CD4-positive, alpha-beta T cell treated with Interleukin-21 for 1 hour (primary cell): ENCODE results near the gene SLC24A3.

ENCODE experiments used
- DNase-seq: peaks from one replicate; pipeline ENCODE4 v3.0.0-alpha.2; 2020

SLC24A3 gene

GRCh38 chr20:19310541-19310940, 98.1 kb downstream of the SLC24A3 start:
- DNase-seq: no peak

DNA sequence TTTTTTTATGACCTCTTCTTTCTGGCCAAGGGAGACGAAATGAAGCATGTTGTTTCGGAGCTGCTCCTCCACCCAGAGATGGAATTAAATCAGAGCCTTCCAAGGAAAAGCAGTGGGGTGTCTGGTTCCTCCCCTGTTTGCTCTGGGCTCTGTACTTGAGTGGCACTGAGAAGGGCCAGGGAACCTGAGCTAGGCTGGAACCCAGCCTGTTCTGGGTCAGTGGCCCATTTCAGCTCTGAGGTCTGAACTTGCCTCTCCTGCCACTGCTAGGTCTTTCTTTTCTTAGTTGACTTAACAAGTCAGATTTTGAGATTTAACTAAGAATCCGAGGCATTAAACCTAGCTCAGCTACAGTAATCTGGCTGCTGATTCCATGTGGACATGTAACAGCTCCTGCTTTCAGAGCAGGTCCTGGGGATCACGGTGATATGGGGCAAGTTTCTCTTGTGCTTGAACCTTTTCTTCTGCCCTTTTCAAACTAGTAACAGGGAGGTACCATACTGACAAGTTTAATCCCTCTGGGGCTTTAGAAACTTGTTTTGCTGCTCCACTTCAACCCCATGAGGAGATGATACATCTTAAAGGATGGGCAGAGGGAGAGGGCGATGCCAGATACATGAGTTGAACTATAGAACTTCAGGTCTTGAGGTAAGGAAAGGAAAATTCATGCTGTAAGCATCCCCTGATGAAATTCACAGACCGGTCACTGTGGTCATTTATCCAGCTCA, 101.1 kb downstream of the SLC24A3 start:
- DNase-seq: no peak

- no peak for DNase-seq
Observed at GRCh38 chr20:19314621-19315020, 102.2 kb downstream of the SLC24A3 start.

DNA sequence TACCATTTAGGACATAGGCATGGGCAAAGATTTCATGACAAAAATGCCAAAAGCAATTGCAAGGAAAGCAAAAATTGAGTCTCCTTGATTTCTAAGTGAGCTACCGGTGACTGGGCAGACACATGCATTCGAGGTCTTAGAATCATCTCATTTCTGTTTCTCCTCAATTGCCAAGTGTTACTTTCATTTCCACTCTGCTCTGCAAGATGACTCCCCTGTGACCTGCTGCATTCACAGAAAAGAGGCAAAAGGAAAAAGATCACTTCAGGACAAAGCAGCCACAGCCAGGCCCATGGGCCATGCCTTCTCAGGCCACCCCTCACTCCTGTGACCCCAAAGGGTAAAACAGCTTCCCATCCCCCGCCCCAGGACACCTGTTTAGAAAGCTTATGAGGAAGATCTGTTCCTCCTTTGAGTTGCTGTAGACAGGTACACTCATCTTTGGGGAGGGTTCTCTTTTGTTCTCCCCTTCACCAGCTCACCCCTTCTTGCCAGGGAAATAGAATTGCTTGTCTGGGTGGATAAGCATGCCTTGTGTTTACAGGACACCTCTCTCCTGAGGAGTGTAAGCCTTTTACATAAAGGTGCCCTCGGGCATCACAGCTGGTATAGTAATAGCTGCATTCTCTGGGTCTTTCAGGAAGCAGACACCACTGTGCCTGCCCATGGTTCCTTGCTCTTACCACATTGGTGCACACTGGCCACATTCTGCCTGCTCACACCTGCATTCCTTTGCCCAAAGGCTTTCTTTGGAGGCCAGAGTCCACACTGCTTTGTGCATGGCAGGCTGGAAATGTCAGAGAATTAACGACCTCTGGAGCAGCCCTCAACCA, 105.0 kb downstream of the SLC24A3 start:
- no peak for DNase-seq

DNA sequence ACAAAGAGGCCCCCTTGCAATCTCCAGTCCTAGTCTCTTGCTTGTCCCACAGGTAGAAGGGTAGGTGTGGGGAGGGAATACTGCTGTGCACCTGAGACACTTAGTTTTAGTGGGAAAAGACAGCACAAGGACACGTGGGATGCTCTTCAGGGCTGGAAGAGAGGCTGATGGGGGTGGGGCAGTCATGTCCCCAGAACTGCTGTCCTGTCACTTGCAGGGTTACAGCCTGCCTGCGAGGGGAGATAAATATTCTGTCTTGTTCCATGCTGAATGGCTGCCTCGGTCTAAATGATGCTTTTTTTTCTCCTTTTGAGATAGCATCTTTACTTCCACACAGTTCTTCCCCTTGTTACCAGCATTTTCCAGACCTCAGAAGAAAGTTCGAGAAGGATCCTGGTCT, 106.2 kb downstream of the SLC24A3 start:
- DNase-seq: no peak

DNA sequence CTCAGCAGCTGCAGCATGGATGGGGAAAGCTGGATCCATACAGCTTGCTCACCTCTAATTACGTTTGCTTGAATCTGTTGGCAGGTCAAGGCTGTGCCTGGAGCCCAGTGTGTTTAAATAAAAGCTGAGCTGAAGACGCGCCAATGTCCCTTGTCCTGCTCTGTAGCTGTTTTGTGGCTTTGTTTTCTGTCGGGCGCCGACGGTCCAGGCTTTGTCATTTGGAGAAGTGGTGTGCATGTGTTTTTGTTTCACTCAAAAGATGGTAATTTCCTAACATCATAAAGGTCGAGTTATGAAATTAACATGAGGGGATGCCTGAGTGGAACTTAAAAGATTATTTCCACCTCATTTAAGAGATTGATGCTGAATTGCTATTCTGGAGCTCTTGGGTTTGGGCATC, 107.6 kb downstream of the SLC24A3 start:
- DNase-seq: no peak

GRCh38 chr20:19321176-19321575, 108.7 kb downstream of the SLC24A3 start:
- DNase-seq: no peak

DNA sequence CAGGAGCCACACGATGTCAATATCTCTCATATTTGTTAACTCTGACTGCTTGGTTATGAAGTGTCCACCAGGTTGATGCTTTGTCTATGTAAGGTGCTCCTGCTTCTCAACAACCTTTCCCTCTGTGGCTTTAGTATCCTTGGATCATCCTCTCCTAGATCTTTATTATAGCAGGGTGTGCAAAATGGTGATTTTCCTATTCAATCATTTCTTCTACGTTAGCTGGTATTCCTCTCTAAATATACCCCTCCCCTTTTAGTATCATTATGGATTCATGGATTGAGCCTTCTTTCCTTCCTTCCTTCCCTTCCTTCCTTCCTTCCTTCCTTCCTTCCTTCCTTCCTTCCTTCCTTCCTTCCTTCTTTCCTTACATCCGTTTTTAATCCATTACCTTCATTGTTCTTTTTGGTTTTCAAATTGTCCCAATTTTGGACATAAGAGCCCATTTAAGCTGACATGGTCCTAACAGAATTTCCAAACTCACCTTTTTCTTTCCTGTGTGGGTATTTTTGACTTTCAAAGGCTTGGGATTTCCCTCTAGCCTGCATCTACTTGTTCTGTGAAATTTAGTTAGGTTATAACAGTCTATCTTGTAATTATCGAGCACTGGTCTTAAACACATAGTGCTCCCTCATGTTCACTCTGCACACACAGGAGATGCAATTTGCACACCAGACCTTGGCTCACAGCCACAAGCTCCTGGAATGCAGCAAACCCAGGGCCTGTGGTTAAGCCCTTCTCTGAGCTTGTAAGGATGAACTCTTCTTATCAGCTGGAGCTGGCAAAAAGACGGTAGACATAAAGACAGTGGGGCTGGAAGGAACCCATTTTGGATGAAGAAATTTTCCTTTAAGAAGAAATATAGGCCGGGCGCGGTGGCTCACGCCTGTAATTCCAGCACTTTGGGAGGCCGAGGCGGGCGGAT, 109.9 kb downstream of the SLC24A3 start:
- no peak for DNase-seq

DNA sequence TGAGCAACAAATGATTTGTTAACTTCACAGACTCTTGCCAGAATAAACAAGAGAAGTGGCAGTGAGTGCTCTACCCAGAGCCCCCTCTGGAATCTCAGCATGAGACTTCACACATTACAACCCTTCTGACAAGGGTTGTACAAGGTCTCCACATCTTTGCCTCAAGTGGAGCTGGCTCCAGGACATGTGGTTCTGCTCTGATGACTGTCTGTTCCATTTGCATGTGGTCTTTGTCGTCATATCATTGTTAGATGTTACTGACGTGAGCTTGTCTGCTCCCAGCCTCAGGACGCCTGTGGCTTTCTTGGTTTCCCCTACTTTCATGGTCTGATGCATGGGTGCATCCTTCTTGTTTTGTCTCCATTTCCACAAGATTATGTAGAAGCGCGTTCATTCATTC, 115.0 kb downstream of the SLC24A3 start:
- no peak for DNase-seq

DNA sequence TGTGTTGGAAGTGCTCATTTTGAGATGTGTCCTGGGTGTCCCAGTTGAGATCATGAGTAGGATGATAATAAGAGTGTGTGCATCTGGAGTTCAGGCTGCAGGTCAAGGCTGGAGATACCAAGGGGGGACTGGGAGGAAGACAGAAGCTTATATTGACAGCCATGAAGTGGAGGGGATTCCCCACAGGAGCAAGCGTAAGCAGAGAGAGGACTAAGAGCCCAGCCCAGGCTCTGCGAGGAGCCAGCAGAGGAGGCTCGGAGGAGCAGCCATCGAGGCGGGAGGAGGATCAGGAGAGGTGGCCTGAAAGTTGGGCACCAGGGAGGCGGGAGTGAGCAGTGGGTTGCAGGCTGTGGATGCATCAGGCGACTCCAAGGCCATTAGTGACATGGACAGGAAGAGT, 116.2 kb downstream of the SLC24A3 start:
- no peak for DNase-seq

DNA sequence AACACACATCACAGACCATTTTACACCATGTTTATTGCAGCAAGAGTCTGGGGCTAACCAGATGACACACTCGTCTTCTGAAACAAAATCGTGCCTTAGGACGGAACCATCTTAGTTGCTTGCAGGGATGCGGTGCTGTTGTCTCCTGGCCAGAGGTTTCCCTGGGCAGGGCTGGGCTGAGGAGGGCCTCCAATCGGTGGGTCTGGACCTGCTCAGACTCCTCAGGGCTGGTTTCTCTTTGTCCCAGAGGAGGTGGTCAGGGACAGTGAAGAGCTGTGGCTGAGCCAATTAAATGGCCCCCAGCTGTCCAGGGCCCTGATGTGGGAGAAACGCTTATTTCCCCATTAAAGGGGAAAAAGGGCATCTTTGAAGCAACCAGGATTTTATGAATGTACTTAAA, 117.6 kb downstream of the SLC24A3 start:
- DNase-seq: no peak

DNA sequence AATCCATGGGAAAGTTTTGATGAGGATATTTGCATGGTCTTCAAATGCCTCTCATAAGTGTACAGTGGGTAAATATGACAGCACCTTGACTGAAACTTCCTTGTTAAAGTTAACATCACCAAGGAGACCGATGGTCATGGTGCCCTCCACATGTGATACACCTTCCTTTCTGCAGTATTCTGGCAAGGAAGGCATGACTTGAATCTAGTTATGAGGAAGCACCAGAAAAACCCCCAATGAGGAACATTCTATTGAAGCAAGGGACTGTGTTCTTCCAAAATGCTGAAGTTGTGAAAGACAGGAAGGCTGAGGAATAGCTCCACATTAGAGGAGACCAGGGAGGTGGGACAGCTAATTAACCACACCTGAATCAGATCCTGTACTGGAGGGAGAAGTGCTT, 118.3 kb downstream of the SLC24A3 start:
- no peak for DNase-seq

DNA sequence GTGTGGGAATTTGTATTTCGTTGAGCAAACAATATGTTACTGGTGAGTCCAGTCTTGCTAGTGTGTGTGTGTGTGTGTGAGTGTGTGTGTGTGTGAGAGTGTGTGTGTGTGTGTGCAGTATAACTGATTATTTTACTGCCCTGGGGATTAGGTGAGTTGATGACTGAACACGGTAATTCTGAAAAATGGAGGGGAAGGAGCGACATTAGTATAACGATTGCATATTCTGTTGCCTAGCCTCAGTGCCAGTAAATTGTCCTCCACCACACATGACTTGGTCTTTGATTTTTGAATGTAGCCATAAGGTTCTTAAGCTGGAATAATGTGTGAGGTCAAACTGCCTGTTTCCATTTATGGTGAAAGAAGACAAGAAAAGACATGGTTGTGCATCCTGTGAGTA, 121.1 kb downstream of the SLC24A3 start:
- no peak for DNase-seq

- DNase-seq: no peak
Observed at GRCh38 chr20:19335341-19335740, 122.9 kb downstream of the SLC24A3 start.

DNA sequence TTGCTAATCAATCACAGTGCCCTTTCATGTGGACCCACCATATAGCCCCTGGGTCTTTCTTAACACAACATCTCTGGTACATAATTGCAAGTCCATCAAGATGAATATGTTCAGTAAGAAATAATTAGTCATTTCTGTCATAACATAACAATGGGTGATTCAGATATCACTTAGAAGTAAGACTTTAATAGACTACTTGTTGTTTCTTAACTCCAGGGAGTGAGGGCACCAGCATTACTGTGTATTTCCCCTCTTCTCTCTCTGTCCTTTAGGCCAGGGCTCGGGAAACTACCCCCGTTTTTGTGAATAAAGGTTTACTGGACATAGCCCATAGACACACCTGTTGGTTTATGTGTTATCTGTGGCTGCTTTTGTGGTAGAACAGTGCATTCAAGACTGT, 123.5 kb downstream of the SLC24A3 start:
- DNase-seq: no peak

- no peak for DNase-seq
Observed at GRCh38 chr20:19336631-19337030, 124.2 kb downstream of the SLC24A3 start.

DNA sequence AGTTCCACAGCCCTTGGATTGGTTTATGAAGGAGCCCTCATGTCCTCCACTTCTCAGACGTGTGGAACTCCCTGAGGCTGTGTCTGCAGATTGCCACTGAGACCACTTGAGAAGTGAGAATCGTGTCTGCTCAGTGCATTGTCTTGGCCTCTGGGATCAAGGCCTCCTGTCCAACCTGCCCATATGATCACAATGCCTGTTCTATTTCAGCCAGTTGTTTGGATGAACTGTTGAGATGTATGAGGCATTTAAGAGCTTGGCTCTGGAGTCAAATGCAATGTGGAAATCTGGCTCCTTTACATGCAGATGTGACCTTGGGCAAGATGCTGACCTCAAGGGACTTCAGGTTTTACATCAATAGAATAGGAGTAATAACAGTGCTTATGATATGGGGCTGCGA, 125.9 kb downstream of the SLC24A3 start:
- DNase-seq: no peak

DNA sequence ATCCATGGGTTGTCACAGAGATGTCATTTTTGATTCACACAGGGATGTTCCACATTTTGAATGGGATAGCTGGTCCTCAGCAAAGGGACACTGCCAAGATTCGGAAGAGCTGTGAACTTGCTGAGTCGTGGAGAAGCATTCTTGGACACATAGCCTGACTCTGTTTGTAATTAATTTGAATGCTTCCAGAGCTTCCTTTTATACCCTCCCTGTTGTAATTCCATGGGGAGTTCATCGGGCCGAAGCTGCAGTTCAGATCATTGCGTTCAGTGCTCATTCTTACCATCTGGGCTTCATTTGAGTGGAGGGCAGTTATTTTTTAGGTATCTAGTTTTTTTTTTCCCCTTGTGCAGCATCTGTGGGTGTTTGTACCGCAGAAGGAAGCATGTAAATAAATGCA, 126.5 kb downstream of the SLC24A3 start:
- no peak for DNase-seq

DNA sequence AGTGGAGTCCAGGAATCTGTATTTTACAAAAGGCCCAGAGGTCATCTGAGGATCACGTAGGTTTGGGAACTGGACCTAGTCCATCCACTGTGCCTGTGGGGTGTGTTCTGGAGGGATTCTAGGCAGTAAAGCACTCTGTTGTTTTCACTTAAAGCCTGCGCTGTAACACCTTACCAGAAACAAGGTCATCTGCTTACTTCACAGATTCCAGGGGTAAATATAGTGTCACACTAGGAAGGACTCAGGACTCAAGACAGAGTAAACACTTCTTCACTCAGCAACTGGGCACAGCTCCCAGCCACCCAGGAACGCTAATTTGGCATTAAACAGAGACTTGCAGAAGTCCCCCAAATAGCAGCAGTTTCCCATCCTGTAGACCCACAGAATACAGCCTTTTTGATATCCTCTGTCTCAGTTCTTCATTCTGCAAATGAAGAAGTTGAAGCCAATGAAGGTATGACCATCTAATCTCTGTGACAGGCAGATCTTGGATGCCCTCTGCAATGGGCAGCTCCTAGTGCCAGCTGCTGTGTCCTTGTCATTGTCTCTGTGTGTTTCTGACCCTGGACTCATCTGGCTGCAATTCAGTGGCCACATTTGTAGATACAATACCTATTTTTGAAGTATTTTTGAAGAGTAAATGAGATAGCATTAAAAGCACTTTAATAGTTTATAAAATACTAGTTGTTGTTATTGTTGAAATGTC, 129.1 kb downstream of the SLC24A3 start:
- DNase-seq: no peak

- DNase-seq: no peak
Observed at GRCh38 chr20:19344341-19344740, 131.9 kb downstream of the SLC24A3 start.

GRCh38 chr20:19347943-19348456, 135.6 kb downstream of the SLC24A3 start:
- peak; percentile 4 for DNase-seq

GRCh38 chr20:19348582-19348981, 136.1 kb downstream of the SLC24A3 start:
- no peak for DNase-seq
